B cell (primary cell): ENCODE results near the gene PLA2G4E.

Source experiments
- CTCF ChIP-seq: fragments of 200-600 bp; IDR thresholded peaks from one replicate; pipeline ENCODE4 v1.8.0; 2022; ENCODE audit warnings: antibody characterized with exemption, mild to moderate bottlenecking
- EZH2 ChIP-seq: IDR thresholded peaks from 2 replicates; pipeline ENCODE4 v1.6.1; 2012; ENCODE audit warnings: borderline replicate concordance, low read depth, mild to moderate bottlenecking, moderate library complexity, low read length; ENCODE audit not compliant: insufficient read depth, poor library complexity, severe bottlenecking

GRCh38 chr15:42065468-42065867 lies 44.6 kb upstream of the PLA2G4E start:
- TF ChIP-seq CTCF (no peak), EZH2 (no peak)
